Spleen (tissue), 7 donors: ENCODE measurements around the gene SLC25A41.

Experiments used
- CTCF ChIP-seq, 11 experiments: fragments of 200-600 bp in 7 of 11; fragments of 450-650 bp in 4 of 11; sonication (generic) in 4 of 11; IDR thresholded peaks in 8 of 11; conservative IDR thresholded peaks in 3 of 11; 1 replicate in 7 of 11; 2 replicates in 4 of 11; pipeline versions ENCODE4 v1.4.0 to v1.8.0; 2016 to 2021; ENCODE audit warnings: antibody characterized with exemption in 11 of 11, inconsistent platforms in 4 of 11, mild to moderate bottlenecking in 1 of 11
- POLR2A ChIP-seq, 3 donors: fragments of 450-650 bp; IDR thresholded peaks; one replicate each; pipeline ENCODE4 v1.5.1; 2017; ENCODE audit warnings: antibody characterized with exemption in 3 of 3, mild to moderate bottlenecking in 1 of 3
- POLR2AphosphoS5 ChIP-seq, 3 donors: sonication (generic); formaldehyde crosslinking; IDR thresholded peaks; one replicate each; pipeline ENCODE4 v1.5.1; 2017; ENCODE audit warnings: antibody characterized with exemption in 3 of 3
- donor health status: DM: no; HTN: no; CAD: no; lungs with moderate emphysema.
- donor health status: DM: no; HTN: no; CAD: no.
- donor health status: DM: no; HTN: no; CAD: no.

GRCh38 chr19:6439743-6440142 lies 6.2 kb upstream of the SLC25A41 start:
- no peak for TF ChIP-seq POLR2AphosphoS5 (IDR thresholded peaks at IDR 0.05)
- TF ChIP-seq CTCF (IDR thresholded peaks at IDR 0.05 in 8 of 11, conservative IDR thresholded peaks at IDR 0.05 in 3 of 11) = no peak
- TF ChIP-seq POLR2A (IDR thresholded peaks at IDR 0.05) = no peak
